Fibroblast of mammary gland (primary cell): ENCODE data around the gene COX8A.

Experiments used
- DNase-seq: peaks from one replicate; pipeline ENCODE4 v3.0.0-alpha.2; 2010; ENCODE audit warnings: low read depth
- H3K4me3 ChIP-seq: 2 replicates; pipeline ENCODE4 v1.5.1; 2011; ENCODE audit warnings: low read depth, mild to moderate bottlenecking, low read length, moderate library complexity; ENCODE audit not compliant: control insufficient read depth
- CTCF ChIP-seq: conservative IDR thresholded peaks from 2 replicates; pipeline ENCODE4 v1.5.1; 2011; ENCODE audit warnings: low read depth, low read length, inconsistent platforms; ENCODE audit not compliant: control insufficient read depth, insufficient read depth

Gene COX8A

GRCh38 chr11:63938479-63939396 is 35.7 kb upstream of the COX8A start, which contains the start of gene NAA40:
Gene NAA40 (plus strand): TSS chr11:63939002. CDS start chr11:63939097, 95 bp downstream.
- DNase-seq = peak; percentile 91
- no peak for TF ChIP-seq CTCF
- peak within 1 kb of the TSS; percentile 77 for H3K4me3 ChIP-seq

GRCh38 chr11:63939397-63939891 is 35.0 kb upstream of the COX8A start:
- DNase-seq = no peak
- peak overlapping the region; percentile 77 for H3K4me3 ChIP-seq
- no peak for TF ChIP-seq CTCF

DNA sequence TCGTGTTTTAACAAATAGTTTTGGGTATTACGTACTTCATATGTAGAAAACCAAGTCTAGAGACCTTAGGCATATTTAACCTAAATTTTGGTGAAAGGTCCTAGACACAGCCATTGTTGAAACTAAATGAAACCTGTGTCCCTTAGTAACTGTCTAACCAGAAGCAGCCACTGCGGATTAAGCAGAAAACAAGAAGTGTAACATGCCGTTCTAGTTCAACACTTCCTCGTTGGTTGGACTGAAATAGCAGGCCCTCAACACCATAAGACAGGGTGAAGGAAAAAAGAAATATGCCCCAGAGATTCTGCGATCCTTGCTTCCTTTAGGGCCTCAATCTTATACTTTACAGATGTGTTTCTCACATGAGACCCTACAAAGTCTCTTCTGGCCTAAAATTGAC is 33.6 kb upstream of the COX8A start:
- no peak overlapping the region for H3K4me3 ChIP-seq
- no peak for DNase-seq
- TF ChIP-seq CTCF = no peak

- H3K4me3 ChIP-seq = no peak overlapping the region
- no peak for TF ChIP-seq CTCF
- no peak for DNase-seq
Measured at GRCh38 chr11:63941901-63942300, 32.5 kb upstream of the COX8A start.

- TF ChIP-seq CTCF = no peak
- no peak for DNase-seq
- H3K4me3 ChIP-seq = no peak overlapping the region
Measured at GRCh38 chr11:63942803-63943202, 31.6 kb upstream of the COX8A start.

DNA sequence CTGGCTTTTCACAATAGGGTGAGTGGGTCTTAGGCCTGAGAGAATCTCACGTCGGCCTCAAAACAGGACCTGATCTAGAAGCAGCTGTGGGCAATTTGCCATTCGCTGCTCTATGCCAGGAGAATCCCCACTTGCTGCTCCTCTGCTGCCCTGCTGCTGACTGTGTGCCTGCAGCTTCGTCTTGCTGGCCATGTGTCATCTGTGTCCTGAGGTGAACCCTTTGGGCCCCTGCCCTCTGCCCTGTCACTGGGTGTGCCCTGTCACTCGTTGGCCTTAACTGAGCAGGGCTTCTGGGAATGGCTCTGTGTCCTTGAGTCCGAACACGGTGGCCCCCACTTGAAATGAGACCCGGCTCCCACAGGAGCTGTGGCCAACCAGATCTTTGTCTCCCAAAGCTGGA is 29.4 kb upstream of the COX8A start:
- no peak for TF ChIP-seq CTCF
- H3K4me3 ChIP-seq = no peak overlapping the region
- DNase-seq = peak; percentile 43
